SK-N-SH treated with all-trans-retinoic acid at 6 μM for 48 hours (cell line): ENCODE results near the gene MTHFD2L.

Experiments
- ZFP3 ChIP-seq: fragments of 250-450 bp; sonication (Bioruptor Pico); IDR thresholded peaks from 2 replicates; pipeline ENCODE4 v1.5.0; 2020; ENCODE audit warnings: mild to moderate bottlenecking, moderate library complexity
- TF ChIP-seq, protein P1 (sequence below): fragments of 250-450 bp; sonication (Bioruptor Pico); IDR thresholded peaks from 2 replicates; pipeline ENCODE4 v1.8.0; 2021; ENCODE audit warnings: low read depth, mild to moderate bottlenecking, moderate library complexity, borderline replicate concordance

DNA sequence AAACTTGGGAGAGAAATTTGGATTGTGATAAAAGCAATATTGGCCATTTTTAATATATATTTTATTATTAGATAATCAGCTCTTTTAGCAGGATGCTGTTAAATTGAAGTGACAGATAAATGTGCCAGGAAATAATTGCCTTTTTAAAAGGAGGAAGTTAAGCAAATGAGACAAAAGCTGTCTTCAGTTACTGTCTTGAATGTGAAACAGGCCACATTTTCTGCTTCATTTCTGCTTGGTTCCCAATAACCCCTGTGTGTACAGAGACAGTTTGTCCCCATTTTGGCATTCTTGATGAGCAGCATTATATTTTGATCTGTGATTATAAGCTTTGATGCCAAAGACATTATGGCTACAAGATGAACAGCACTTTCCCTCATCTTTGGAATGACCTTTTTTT lies 151.3 kb downstream of the MTHFD2L start:
- TF ChIP-seq ZFP3 (CRISPR knock-in tag) = no peak
- TF ChIP-seq, protein P1, sequence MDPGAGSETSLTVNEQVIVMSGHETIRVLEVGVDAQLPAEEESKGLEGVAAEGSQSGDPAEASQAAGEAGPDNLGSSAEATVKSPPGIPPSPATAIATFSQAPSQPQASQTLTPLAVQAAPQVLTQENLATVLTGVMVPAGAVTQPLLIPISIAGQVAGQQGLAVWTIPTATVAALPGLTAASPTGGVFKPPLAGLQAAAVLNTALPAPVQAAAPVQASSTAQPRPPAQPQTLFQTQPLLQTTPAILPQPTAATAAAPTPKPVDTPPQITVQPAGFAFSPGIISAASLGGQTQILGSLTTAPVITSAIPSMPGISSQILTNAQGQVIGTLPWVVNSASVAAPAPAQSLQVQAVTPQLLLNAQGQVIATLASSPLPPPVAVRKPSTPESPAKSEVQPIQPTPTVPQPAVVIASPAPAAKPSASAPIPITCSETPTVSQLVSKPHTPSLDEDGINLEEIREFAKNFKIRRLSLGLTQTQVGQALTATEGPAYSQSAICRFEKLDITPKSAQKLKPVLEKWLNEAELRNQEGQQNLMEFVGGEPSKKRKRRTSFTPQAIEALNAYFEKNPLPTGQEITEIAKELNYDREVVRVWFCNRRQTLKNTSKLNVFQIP (CRISPR knock-in tag) = no peak
